NCI-H2029 (cell line): Measurements from ENCODE around the gene MBOAT2.
"Not testable (repeated sequence)": the region's sequence is repeated elsewhere in the genome, so short reads cannot be mapped to it uniquely, and the experiment has no call there.

Experiments used
- DNase-seq: peaks from one replicate; lab custom pipeline; 2025; lab: John Stamatoyannopoulos, UW

Gene MBOAT2

GRCh38 chr2:9003616-9004337, at the start of gene MBOAT2:
TSS of gene MBOAT2 (minus strand) at chr2:9003684. CDS start at chr2:9003614, 70 bp downstream.
- peak; percentile 69 for DNase-seq

- DNase-seq, result no peak
These were observed 49.5 kb upstream of the MBOAT2 start for GRCh38 chr2:9052821-9053533.

GRCh38 chr2:9051451-9051850, 48.0 kb upstream of the MBOAT2 start:
- not testable (repeated sequence) for DNase-seq

- no peak for DNase-seq
These were observed 46.8 kb upstream of the MBOAT2 start for GRCh38 chr2:9050122-9050809.

GRCh38 chr2:9045595-9045994, 42.1 kb upstream of the MBOAT2 start:
- DNase-seq, result no peak

GRCh38 chr2:9043491-9043890, 40.0 kb upstream of the MBOAT2 start:
- not testable (repeated sequence) for DNase-seq

- no peak for DNase-seq
These were observed 33.7 kb upstream of the MBOAT2 start for GRCh38 chr2:9037166-9037565.

GRCh38 chr2:9033385-9034168, 30.1 kb upstream of the MBOAT2 start:
- DNase-seq, result no peak

GRCh38 chr2:9032536-9033255, 29.2 kb upstream of the MBOAT2 start:
- no peak for DNase-seq

GRCh38 chr2:9032121-9032520, 28.6 kb upstream of the MBOAT2 start:
- DNase-seq, result no peak

GRCh38 chr2:9031246-9031645, 27.8 kb upstream of the MBOAT2 start:
- no peak for DNase-seq

GRCh38 chr2:9030841-9031240, 27.4 kb upstream of the MBOAT2 start:
- DNase-seq, result no peak

GRCh38 chr2:9030190-9030589, 26.7 kb upstream of the MBOAT2 start:
- DNase-seq, result no peak

GRCh38 chr2:9029721-9030120, 26.2 kb upstream of the MBOAT2 start:
- no peak for DNase-seq

- DNase-seq, result no peak
These were observed 24.4 kb upstream of the MBOAT2 start for GRCh38 chr2:9027884-9028283.

- no peak for DNase-seq
These were observed 22.3 kb upstream of the MBOAT2 start for GRCh38 chr2:9025746-9026145.

- no peak for DNase-seq
These were observed 21.1 kb upstream of the MBOAT2 start for GRCh38 chr2:9024575-9024974.

- DNase-seq, result no peak
These were observed 18.2 kb upstream of the MBOAT2 start for GRCh38 chr2:9021563-9022211.

- no peak for DNase-seq
These were observed 16.8 kb upstream of the MBOAT2 start for GRCh38 chr2:9020267-9020666.

- DNase-seq, result no peak
These were observed 15.1 kb upstream of the MBOAT2 start for GRCh38 chr2:9018534-9018933.

- DNase-seq, result no peak
These were observed 14.6 kb upstream of the MBOAT2 start for GRCh38 chr2:9018109-9018508.
